RWPE1 (cell line): ENCODE measurements around the gene GOLGA6A.
"Not testable (repeated sequence)": the region's sequence is repeated elsewhere in the genome, so short reads cannot be mapped to it uniquely, and the experiment has no call there.

ENCODE experiments used
- CTCF ChIA-PET: fragments of 350-600 bp; sonication (Branson Sonifier 250); formaldehyde crosslinking; extraction: SDS; loops from one replicate; lab custom pipeline; 2021; lab: Yijun Ruan, JAX
- POLR2A ChIA-PET: fragments of 400-600 bp; formaldehyde crosslinking; extraction: SDS; loops from one replicate; lab custom pipeline; 2020; ENCODE audit warnings: antibody characterized with exemption; ENCODE audit not compliant: low non-redundant PET; lab: Yijun Ruan, JAX
- DNase-seq: peaks from one replicate; pipeline ENCODE4 v3.0.0; 2012; ENCODE audit warnings: low spot score
- H3K27ac ChIP-seq: fragments of 450-650 bp; 2 replicates; pipeline ENCODE4 v1.5.1; 2017
- TF ChIP-seq, protein P1 (sequence below): fragments of 450-650 bp; conservative IDR thresholded peaks from 2 replicates; pipeline ENCODE4 v1.5.1; 2017; ENCODE audit warnings: low read depth, mild to moderate bottlenecking

The GOLGA6A gene

GRCh38 chr15:74062236-74062635 is 20.1 kb downstream of the GOLGA6A start:
- no peak for DNase-seq
- CTCF ChIA-PET, result no interaction called here
- POLR2A ChIA-PET, result no interaction called here
- TF ChIP-seq, protein P1, sequence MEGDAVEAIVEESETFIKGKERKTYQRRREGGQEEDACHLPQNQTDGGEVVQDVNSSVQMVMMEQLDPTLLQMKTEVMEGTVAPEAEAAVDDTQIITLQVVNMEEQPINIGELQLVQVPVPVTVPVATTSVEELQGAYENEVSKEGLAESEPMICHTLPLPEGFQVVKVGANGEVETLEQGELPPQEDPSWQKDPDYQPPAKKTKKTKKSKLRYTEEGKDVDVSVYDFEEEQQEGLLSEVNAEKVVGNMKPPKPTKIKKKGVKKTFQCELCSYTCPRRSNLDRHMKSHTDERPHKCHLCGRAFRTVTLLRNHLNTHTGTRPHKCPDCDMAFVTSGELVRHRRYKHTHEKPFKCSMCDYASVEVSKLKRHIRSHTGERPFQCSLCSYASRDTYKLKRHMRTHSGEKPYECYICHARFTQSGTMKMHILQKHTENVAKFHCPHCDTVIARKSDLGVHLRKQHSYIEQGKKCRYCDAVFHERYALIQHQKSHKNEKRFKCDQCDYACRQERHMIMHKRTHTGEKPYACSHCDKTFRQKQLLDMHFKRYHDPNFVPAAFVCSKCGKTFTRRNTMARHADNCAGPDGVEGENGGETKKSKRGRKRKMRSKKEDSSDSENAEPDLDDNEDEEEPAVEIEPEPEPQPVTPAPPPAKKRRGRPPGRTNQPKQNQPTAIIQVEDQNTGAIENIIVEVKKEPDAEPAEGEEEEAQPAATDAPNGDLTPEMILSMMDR, result no peak
- H3K27ac ChIP-seq, result no peak overlapping the region

- DNase-seq, result no peak
- TF ChIP-seq, protein P1, result no peak
- ChIA-PET CTCF (interaction anchor here (0.6 kb wide), 1 partner anchor 260 kb away, joined by 7 read pairs; no protein-coding TSS in a partner anchor), POLR2A (no interaction called here)
- H3K27ac ChIP-seq, result no peak overlapping the region
Observed at GRCh38 chr15:74060251-74060650, 22.1 kb downstream of the GOLGA6A start.

DNA sequence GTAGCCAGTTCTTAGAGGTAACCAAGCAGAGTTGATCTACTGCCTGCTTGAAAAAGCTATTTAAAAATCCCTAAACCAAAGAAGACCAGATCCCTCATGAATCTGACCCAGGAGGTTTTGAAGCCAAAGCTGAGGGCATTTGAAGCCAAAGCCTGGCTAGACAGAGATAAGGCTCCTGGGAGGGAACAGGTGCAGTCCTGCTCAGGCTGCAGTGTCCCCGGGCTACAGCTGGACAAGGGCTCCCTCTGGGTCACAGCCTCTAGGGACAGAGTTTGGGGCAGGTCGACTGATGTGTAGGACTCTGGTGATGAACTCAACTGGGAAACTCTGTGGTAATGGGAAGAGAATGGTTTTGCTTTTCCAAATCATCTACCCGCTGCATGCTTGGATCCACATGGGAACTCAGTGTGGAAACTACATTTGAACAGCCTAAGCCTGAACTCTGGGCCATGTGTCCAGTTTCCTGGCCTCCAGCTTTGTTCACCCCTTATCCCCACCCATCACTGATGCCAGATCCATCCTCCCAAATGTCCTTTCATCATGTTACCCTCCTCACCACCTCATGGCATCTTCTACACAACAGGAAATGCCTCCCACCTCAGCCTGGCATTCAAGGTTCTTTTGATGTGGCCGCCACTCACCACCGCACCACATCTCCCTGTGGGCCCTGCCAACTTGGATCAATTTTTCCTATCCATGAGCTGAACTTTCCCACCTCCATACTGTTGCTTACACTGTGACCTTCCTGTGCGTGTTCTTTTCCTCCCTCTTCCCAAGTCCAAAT is 23.1 kb downstream of the GOLGA6A start:
- POLR2A ChIA-PET, DNase-seq, CTCF ChIA-PET, H3K27ac ChIP-seq: not testable (repeated sequence)

GRCh38 chr15:74056330-74056729 is 26.0 kb downstream of the GOLGA6A start:
- DNase-seq, POLR2A ChIA-PET, H3K27ac ChIP-seq: not testable (repeated sequence)
- CTCF ChIA-PET, result interaction anchor here (0.6 to 0.9 kb wide), 3 partner anchors 160 to 264 kb away, joined by 3 to 4 read pairs (median 4); no protein-coding TSS in a partner anchor

DNA sequence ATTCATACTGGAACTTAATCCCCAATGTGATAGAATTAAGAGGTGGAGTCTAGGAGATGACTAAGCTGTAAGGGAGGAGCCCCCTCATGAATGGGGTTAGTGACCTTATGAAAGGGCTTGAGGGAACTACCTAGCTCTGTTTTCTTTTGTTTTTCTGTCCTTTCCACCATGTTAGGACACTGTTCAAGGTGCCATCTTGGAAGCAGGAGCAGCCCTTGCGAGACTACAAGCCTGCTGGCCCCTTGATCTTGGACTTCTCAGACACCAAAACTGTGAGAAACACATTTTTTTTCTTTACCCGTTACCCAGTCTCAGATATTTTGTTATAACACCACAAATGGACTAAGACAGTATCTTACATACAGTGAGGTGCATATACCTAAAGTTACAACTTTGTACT is 26.5 kb downstream of the GOLGA6A start:
- no peak for DNase-seq
- POLR2A ChIA-PET, result no interaction called here
- TF ChIP-seq, protein P1, result no peak
- no peak overlapping the region for H3K27ac ChIP-seq
- CTCF ChIA-PET, result interaction anchor here (0.9 kb wide), 1 partner anchor 265 kb away, joined by 4 read pairs; no protein-coding TSS in a partner anchor

GRCh38 chr15:74053941-74054529 is 28.3 kb downstream of the GOLGA6A start:
- CTCF ChIA-PET, result interaction anchor here (0.5 to 2.6 kb wide), 12 partner anchors 10 to 899 kb away, joined by 3 to 8 read pairs (median 4); no protein-coding TSS in a partner anchor
- H3K27ac ChIP-seq, result peak overlapping the region; percentile 68
- peak; percentile 87 for DNase-seq
- POLR2A ChIA-PET, result no interaction called here
- TF ChIP-seq, protein P1, result peak; percentile 89

- ChIA-PET POLR2A (no interaction called here), CTCF (interaction anchor here (0.5 to 2.6 kb wide), 8 partner anchors 9 to 270 kb away, joined by 3 to 8 read pairs (median 4); no protein-coding TSS in a partner anchor)
- TF ChIP-seq, protein P1, result no peak
- peak overlapping the region; percentile 68 for H3K27ac ChIP-seq
- no peak for DNase-seq
Observed at GRCh38 chr15:74053517-74053916, 28.8 kb downstream of the GOLGA6A start.

DNA sequence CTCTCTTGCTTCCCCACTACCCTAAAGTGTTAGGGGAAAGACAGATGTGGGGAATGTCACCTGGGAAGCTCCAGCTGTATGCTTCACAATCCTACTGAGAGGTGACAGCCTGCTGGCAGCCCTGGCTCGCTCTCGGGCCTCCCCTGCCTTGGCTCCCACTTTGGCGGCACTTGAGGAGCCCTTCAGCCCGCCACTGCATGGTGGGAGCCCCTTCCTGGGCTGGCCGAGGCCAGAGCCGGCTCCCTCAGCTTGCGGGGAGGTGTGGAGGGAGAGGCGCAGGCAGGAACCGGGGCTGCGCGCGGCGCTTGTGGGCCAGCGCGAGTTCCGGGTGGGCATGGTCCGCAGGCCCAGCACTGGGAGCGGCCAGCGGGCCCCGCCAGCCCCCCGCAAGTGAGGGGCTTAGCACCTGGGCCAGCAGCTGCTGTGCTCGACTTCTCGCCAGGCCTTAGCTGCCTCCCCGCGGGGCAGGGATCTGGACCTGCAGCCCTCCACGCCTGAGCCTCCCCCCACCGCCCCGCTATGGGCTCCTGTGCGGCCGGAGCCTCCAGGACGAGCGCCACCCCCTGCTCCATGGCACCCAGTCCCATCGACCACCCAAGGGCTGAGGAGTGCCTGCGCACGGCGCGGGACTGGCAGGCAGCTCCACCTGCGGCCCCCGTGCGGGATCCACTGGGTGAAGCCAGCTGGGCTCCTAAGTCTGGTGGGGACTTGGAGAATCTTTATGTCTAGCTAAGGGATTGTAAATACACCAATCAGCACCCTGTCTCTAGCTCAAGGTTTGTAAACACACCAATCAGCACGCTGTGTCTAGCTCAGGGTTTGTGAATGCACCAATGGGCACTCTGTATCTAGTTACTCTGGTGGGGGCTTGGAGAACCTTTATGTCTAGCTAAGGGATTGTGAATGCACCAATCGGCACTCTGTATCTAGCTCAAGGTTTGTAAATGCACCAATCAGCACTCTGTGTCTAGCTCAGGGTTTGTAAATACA is 29.8 kb downstream of the GOLGA6A start:
- peak overlapping the region; percentile 84 for H3K27ac ChIP-seq
- DNase-seq, POLR2A ChIA-PET: not testable (repeated sequence)
- CTCF ChIA-PET, result interaction anchor here (0.6 to 2.6 kb wide), 5 partner anchors 77 to 271 kb away, joined by 3 to 8 read pairs (median 3); no protein-coding TSS in a partner anchor
